Measurements from ENCODE around the gene GSTM1. TPM values are rescaled to one million over a fixed set of nuclear protein-coding genes. Genes with fewer than 3 reads are reported as not detected.

GSTM1 gene
- total and polyA plus RNA-seq, 2 donors (not counting 3 experiments of a cell fraction or from before 2014, with no cell fraction given): 35.5 TPM; not detected in 1

GRCh38 chr1:109739738-109740614 is 52.4 kb downstream of the GSTM1 start:
- no TSS peak for BruUV-seq (replicated peaks)
- CTCF ChIA-PET: interaction anchor here (0.7 to 2.3 kb wide), 12 partner anchors 9 to 245 kb away, joined by 3 to 10 read pairs (median 4); partner anchors contain the start of genes AHCYL1, EPS8L3 and GSTM1

GRCh38 chr1:109740615-109741373 is 53.2 kb downstream of the GSTM1 start, which contains the start of gene GSTM3:
TSS of gene GSTM3 (minus strand) at chr1:109741038. CDS start at chr1:109740287, 751 bp downstream.
- peak within 1 kb of the TSS; percentile 87 for H3K4me2 ChIP-seq (ENCODE audit: insufficient read depth, low read length)
- BruUV-seq (replicated peaks): no TSS peak
- H3K4me3 ChIP-seq (replicated peaks in 1 of 3; ENCODE audit: insufficient read depth in 1 of 3, low read depth in 1 of 3, low read length in 3 of 3): peak within 1 kb of the TSS; percentile 41 to 69 (median 42)
- no peaks in the 10 kb centered on the region for H4K20me1 ChIP-seq (replicated peaks; ENCODE audit: control insufficient read depth, extremely low read depth, insufficient read depth, low read length)
- CTCF ChIA-PET: interaction anchor here (1.0 to 2.3 kb wide), 8 partner anchors 8 to 244 kb away, joined by 3 to 10 read pairs (median 6); partner anchors contain the start of genes AHCYL1 and EPS8L3
- POLR2A ChIA-PET: interaction anchor here (1.0 to 1.3 kb wide), 2 partner anchors 23 to 53 kb away, joined by 3 to 5 read pairs; partner anchors contain the start of genes EPS8L3 and GSTM1
- no peaks in the 10 kb centered on the region for H3K9me3 ChIP-seq (replicated peaks; ENCODE audit: control insufficient read depth, insufficient read depth, low read length)
- dilution Hi-C loops (cut with MboI; ENCODE audit: extremely low pct_ligation_motif_present, low sequenced_read_pairs): no loop called here
- H3K27ac ChIP-seq (ENCODE audit: insufficient read depth, low read depth, low read length): peak within 1 kb of the TSS; percentile 17
- intact Hi-C loops (cut with micrococcal nuclease): loop anchor here (2.0 to 5.0 kb wide), 2 partner anchors 22 to 243 kb away; partner anchors contain the start of gene EPS8L3
- no peaks in the 10 kb centered on the region for H3K79me2 ChIP-seq (ENCODE audit: control insufficient read depth, insufficient read depth, low read length)
- FAIRE-seq (peak; percentile 78), DNase-seq (ENCODE audit: low read depth, low spot score) (peak; percentile 58)
- H3K4me1 ChIP-seq (ENCODE audit: control insufficient read depth, extremely low read depth, insufficient read depth, low read length): peaks cover 12% of the 10 kb centered on the region
- peaks cover 0 to 1% of the 10 kb centered on the region in 2 experiments for H3K27me3 ChIP-seq (ENCODE audit: control insufficient read depth in 2 of 2, insufficient read depth in 2 of 2, low read length in 2 of 2)
- H3K9ac ChIP-seq (replicated peaks; ENCODE audit: extremely low read depth, insufficient read depth, low read length): peak within 1 kb of the TSS; percentile 19
- H2AFZ ChIP-seq (ENCODE audit: low read depth, low read length): peak within 1 kb of the TSS; percentile 98
- no peaks in the 10 kb centered on the region for H3K9me1 ChIP-seq (replicated peaks; ENCODE audit: control insufficient read depth, extremely low read depth, insufficient read depth, low read length)
- TF ChIP-seq MYC (IDR thresholded peaks at IDR 0.05; ENCODE audit: low read depth, low read length): no peak
- no peak for TF ChIP-seq EZH2 (IDR thresholded peaks at IDR 0.05; ENCODE audit: borderline replicate concordance, low read depth, low read length, severe bottlenecking)
- TF ChIP-seq POLR2AphosphoS5 (IDR thresholded peaks at IDR 0.05; ENCODE audit: insufficient read depth, low read depth, low read length): no peak
- no peak for TF ChIP-seq MAX (IDR thresholded peaks at IDR 0.05; ENCODE audit: insufficient read depth, insufficient read length)
- no peak for TF ChIP-seq JUN (IDR thresholded peaks at IDR 0.05; ENCODE audit: borderline replicate concordance, insufficient read depth, insufficient read length, low read depth)
- TF ChIP-seq FOS (IDR thresholded peaks at IDR 0.05; ENCODE audit: borderline replicate concordance, insufficient read depth, low read length): no peak
- TF ChIP-seq CTCF (IDR thresholded peaks at IDR 0.05; ENCODE audit: extremely low read depth in 1 of 2, insufficient read depth in 1 of 2, low read depth in 1 of 2, low read length in 2 of 2): no peak
- no peak for TF ChIP-seq POLR2A (IDR thresholded peaks at IDR 0.05; ENCODE audit: low read depth, low read length)
- TF ChIP-seq GATA2 (IDR thresholded peaks at IDR 0.05; ENCODE audit: insufficient read depth, insufficient read length, low read depth, low read length): no peak
- H3K36me3 ChIP-seq (ENCODE audit: control insufficient read depth in 2 of 2, extremely low read depth in 1 of 2, insufficient read depth in 2 of 2, low read length in 2 of 2): peaks cover 0 to 3% of the 10 kb centered on the region in 2 experiments

More at GRCh38 chr1:109739738-109740614, 52.4 kb downstream of the GSTM1 start:
- dilution Hi-C loops (cut with MboI; ENCODE audit: extremely low pct_ligation_motif_present, low sequenced_read_pairs) (no loop called here), intact Hi-C loops (cut with micrococcal nuclease) (loop anchor here (2.0 to 5.0 kb wide), 2 partner anchors 23 to 243 kb away; partner anchors contain the start of gene EPS8L3)
- Histone ChIP-seq H3K27me3 (ENCODE audit: control insufficient read depth in 2 of 2, insufficient read depth in 2 of 2, low read length in 2 of 2) (peaks cover 0 to 1% of the 10 kb centered on the region in 2 experiments), H3K9me3 (replicated peaks; ENCODE audit: control insufficient read depth, insufficient read depth, low read length) (no peaks in the 10 kb centered on the region), H3K9ac (replicated peaks; ENCODE audit: extremely low read depth, insufficient read depth, low read length) (peak overlapping the region; percentile 19), H4K20me1 (replicated peaks; ENCODE audit: control insufficient read depth, extremely low read depth, insufficient read depth, low read length) (no peaks in the 10 kb centered on the region), H3K27ac (ENCODE audit: insufficient read depth, low read depth, low read length) (peak overlapping the region; percentile 17), H3K9me1 (replicated peaks; ENCODE audit: control insufficient read depth, extremely low read depth, insufficient read depth, low read length) (no peaks in the 10 kb centered on the region), H3K79me2 (ENCODE audit: control insufficient read depth, insufficient read depth, low read length) (no peaks in the 10 kb centered on the region), H3K4me1 (ENCODE audit: control insufficient read depth, extremely low read depth, insufficient read depth, low read length) (peaks cover 12% of the 10 kb centered on the region), H3K4me3 (replicated peaks in 1 of 3; ENCODE audit: insufficient read depth in 1 of 3, low read depth in 1 of 3, low read length in 3 of 3) (peak overlapping the region; percentile 41 to 69 (median 42)), H3K4me2 (ENCODE audit: insufficient read depth, low read length) (peak overlapping the region; percentile 87), H2AFZ (ENCODE audit: low read depth, low read length) (peak overlapping the region; percentile 98), H3K36me3 (ENCODE audit: control insufficient read depth in 2 of 2, extremely low read depth in 1 of 2, insufficient read depth in 2 of 2, low read length in 2 of 2) (peaks cover 0 to 3% of the 10 kb centered on the region in 2 experiments)
- peak; percentile 81 for DNase-seq (ENCODE audit: low read depth, low spot score)
- POLR2A ChIA-PET: interaction anchor here (0.7 to 1.3 kb wide), 6 partner anchors 14 to 245 kb away, joined by 3 to 6 read pairs (median 4); partner anchors contain the start of genes EPS8L3 and GSTM1
- TF ChIP-seq POLR2A (IDR thresholded peaks at IDR 0.05; ENCODE audit: low read depth, low read length) (peak; percentile 67), POLR2AphosphoS5 (IDR thresholded peaks at IDR 0.05; ENCODE audit: insufficient read depth, low read depth, low read length) (peak; percentile 48), EZH2 (IDR thresholded peaks at IDR 0.05; ENCODE audit: borderline replicate concordance, low read depth, low read length, severe bottlenecking) (no peak)
- FAIRE-seq: peak; percentile 66

All from endothelial cell of umbilical vein (primary cell).